Measurements from ENCODE around the gene TNFRSF25.

- TF ChIP-seq IRF2 (CRISPR knock-in tag; IDR thresholded peaks at IDR 0.05; ENCODE audit: borderline replicate concordance, low read depth) (no peak), ATF3 (CRISPR knock-in tag; conservative IDR thresholded peaks at IDR 0.05) (no peak), ZBTB21 (CRISPR knock-in tag; IDR thresholded peaks at IDR 0.05; ENCODE audit: borderline replicate concordance) (no peak), CTCF (IDR thresholded peaks at IDR 0.05) (no peak)
These were observed 30.8 kb downstream of the TNFRSF25 start for GRCh38 chr1:6435129-6435528.
